OCI-LY1 (cell line): Measurements from ENCODE around the gene ZFP92.

Experiments
- H2AFZ ChIP-seq: fragments of 200-600 bp; sonication (generic), shearing (Covaris generic); 2 replicates; pipeline ENCODE4 v1.6.0; 2014; ENCODE audit warnings: antibody characterized with exemption, mild to moderate bottlenecking, low read length
- H3F3A ChIP-seq: fragments of 200-600 bp; sonication (generic), shearing (Covaris generic); 2 replicates; pipeline ENCODE4 v1.6.0; 2014; ENCODE audit warnings: mild to moderate bottlenecking, antibody characterized with exemption, low read length, moderate library complexity; ENCODE audit not compliant: insufficient read depth
- H3K27ac ChIP-seq: fragments of 200-600 bp; sonication (generic); 2 replicates; pipeline ENCODE4 v1.5.1; 2014; ENCODE audit warnings: low read length, mixed run types, mild to moderate bottlenecking, low read depth; ENCODE audit not compliant: poor library complexity, severe bottlenecking
- H3K27me3 ChIP-seq: fragments of 200-600 bp; sonication (generic); 2 replicates; pipeline ENCODE4 v1.6.0; 2014; ENCODE audit warnings: antibody characterized with exemption, mild to moderate bottlenecking, low read length, moderate library complexity; ENCODE audit not compliant: insufficient read depth
- H3K36me3 ChIP-seq: fragments of 200-600 bp; sonication (generic); 2 replicates; pipeline ENCODE4 v1.6.1; 2014; ENCODE audit warnings: mild to moderate bottlenecking, antibody characterized with exemption, low read length, moderate library complexity, mixed read lengths; ENCODE audit not compliant: insufficient read depth
- H3K4me1 ChIP-seq: fragments of 200-600 bp; sonication (generic); 2 replicates; pipeline ENCODE4 v1.5.1; 2014; ENCODE audit warnings: mild to moderate bottlenecking, low read length, moderate library complexity; ENCODE audit not compliant: insufficient read depth, severe bottlenecking
- H3K4me2 ChIP-seq: fragments of 200-600 bp; sonication (generic), shearing (Covaris generic); 2 replicates; pipeline ENCODE4 v1.6.1; 2014; ENCODE audit warnings: low read length
- H3K4me3 ChIP-seq: fragments of 200-600 bp; sonication (generic); 2 replicates; pipeline ENCODE4 v1.5.1; 2014; ENCODE audit warnings: low read length, low read depth, mild to moderate bottlenecking, mixed read lengths; ENCODE audit not compliant: poor library complexity, severe bottlenecking
- H3K79me2 ChIP-seq: fragments of 200-600 bp; shearing (Covaris generic); 2 replicates; pipeline ENCODE4 v1.6.1; 2016; ENCODE audit warnings: mixed run types, low read length, mixed read lengths; ENCODE audit not compliant: insufficient read depth
- H3K9ac ChIP-seq: fragments of 200-600 bp; sonication (generic), shearing (Covaris generic); 2 replicates; pipeline ENCODE4 v1.6.1; 2014; ENCODE audit warnings: mild to moderate bottlenecking, low read length, mixed read lengths
- H3K9me2 ChIP-seq: fragments of 200-600 bp; sonication (generic), shearing (Covaris generic); 2 replicates; pipeline ENCODE4 v1.6.1; 2014; ENCODE audit warnings: low read depth, mild to moderate bottlenecking, low read length, mixed read lengths
- H3K9me3 ChIP-seq: fragments of 200-600 bp; shearing (Covaris generic); 2 replicates; pipeline ENCODE4 v1.6.1; 2014; ENCODE audit warnings: low read length, mixed read lengths
- H4K20me1 ChIP-seq: fragments of 200-600 bp; sonication (generic), shearing (Covaris generic); 2 replicates; pipeline ENCODE4 v1.6.0; 2016; ENCODE audit warnings: mild to moderate bottlenecking, low read length; ENCODE audit not compliant: insufficient read depth
- CTCF ChIP-seq: fragments of 200-600 bp; sonication (generic), shearing (Covaris generic); IDR thresholded peaks from 2 replicates; pipeline ENCODE4 v1.5.1; 2017; ENCODE audit warnings: mild to moderate bottlenecking, antibody characterized with exemption, low read length, moderate library complexity, mixed read lengths
- EZH2 ChIP-seq: fragments of 200-600 bp; sonication (generic), shearing (Covaris generic); IDR thresholded peaks from 2 replicates; pipeline ENCODE4 v1.8.0; 2017; ENCODE audit warnings: borderline replicate concordance, mixed run types, mild to moderate bottlenecking, antibody characterized with exemption, low read length, moderate library complexity, mixed read lengths

The ZFP92 gene

GRCh38 chrX:153409414-153410101 is 1.7 kb upstream of the ZFP92 start:
- Histone ChIP-seq H3K9ac (no peak overlapping the region), H4K20me1 (no peaks in the 10 kb centered on the region), H3K4me1 (peaks cover 6% of the 10 kb centered on the region), H2AFZ (no peak overlapping the region), H3K4me3 (no peak overlapping the region), H3K79me2 (no peaks in the 10 kb centered on the region), H3K9me2 (no peaks in the 10 kb centered on the region), H3K27ac (no peak overlapping the region), H3K27me3 (no peaks in the 10 kb centered on the region), H3K9me3 (no peaks in the 10 kb centered on the region), H3F3A (no peaks in the 10 kb centered on the region), H3K36me3 (no peaks in the 10 kb centered on the region), H3K4me2 (no peak overlapping the region)
- TF ChIP-seq CTCF: no peak
- TF ChIP-seq EZH2: no peak

GRCh38 chrX:153410373-153410772 is 899 bp upstream of the ZFP92 start:
- peaks cover 6% of the 10 kb centered on the region for H3K4me1 ChIP-seq
- H3F3A ChIP-seq: no peaks in the 10 kb centered on the region
- H3K27me3 ChIP-seq: no peaks in the 10 kb centered on the region
- H3K27ac ChIP-seq: no peak overlapping the region
- H3K9me2 ChIP-seq: no peaks in the 10 kb centered on the region
- no peak for TF ChIP-seq CTCF
- no peaks in the 10 kb centered on the region for H3K79me2 ChIP-seq
- no peaks in the 10 kb centered on the region for H3K36me3 ChIP-seq
- H2AFZ ChIP-seq: no peak overlapping the region
- no peaks in the 10 kb centered on the region for H4K20me1 ChIP-seq
- H3K4me2 ChIP-seq: no peak overlapping the region
- no peaks in the 10 kb centered on the region for H3K9me3 ChIP-seq
- H3K4me3 ChIP-seq: no peak overlapping the region
- no peak overlapping the region for H3K9ac ChIP-seq

GRCh38 chrX:153410888-153411254 is 401 bp upstream of the ZFP92 start:
- Histone ChIP-seq H3K27ac (no peak overlapping the region), H3K4me3 (peak overlapping the region; percentile 50), H3K79me2 (no peaks in the 10 kb centered on the region), H3K9ac (no peak overlapping the region), H3F3A (no peaks in the 10 kb centered on the region), H3K4me2 (peak overlapping the region; percentile 53; the same call in 1 of the 2 replicates), H2AFZ (no peak overlapping the region), H3K9me2 (no peaks in the 10 kb centered on the region), H3K9me3 (no peaks in the 10 kb centered on the region), H3K36me3 (no peaks in the 10 kb centered on the region), H3K27me3 (no peaks in the 10 kb centered on the region), H4K20me1 (no peaks in the 10 kb centered on the region), H3K4me1 (peaks cover 6% of the 10 kb centered on the region)
- TF ChIP-seq EZH2: no peak
- no peak for TF ChIP-seq CTCF
